Ishikawa (cell line): Measurements from ENCODE around the gene CAMK1D.

ENCODE experiments used
- CEBPB ChIP-seq: IDR thresholded peaks from 2 replicates; pipeline ENCODE4 v1.6.1; 2012
- CREB1 ChIP-seq: IDR thresholded peaks from 2 replicates; pipeline ENCODE4 v1.6.1; 2012; ENCODE audit warnings: low read depth
- EGR1 ChIP-seq: IDR thresholded peaks from 2 replicates; pipeline ENCODE4 v1.6.1; 2012
- EP300 ChIP-seq: IDR thresholded peaks from 2 replicates; pipeline ENCODE4 v1.6.1; 2012; ENCODE audit warnings: borderline replicate concordance
- MAX ChIP-seq: IDR thresholded peaks from 2 replicates; pipeline ENCODE4 v1.6.1; 2012
- NFIC ChIP-seq: IDR thresholded peaks from 2 replicates; pipeline ENCODE4 v1.6.1; 2012
- RAD21 ChIP-seq: IDR thresholded peaks from 2 replicates; pipeline ENCODE4 v1.6.1; 2012; ENCODE audit warnings: low read depth
- REST ChIP-seq: IDR thresholded peaks from 2 replicates; pipeline ENCODE4 v1.6.1; 2012; ENCODE audit warnings: low read depth, mild to moderate bottlenecking
- TAF1 ChIP-seq: IDR thresholded peaks from 2 replicates; pipeline ENCODE4 v1.6.1; 2012; ENCODE audit warnings: low read depth, mild to moderate bottlenecking
- TCF12 ChIP-seq: IDR thresholded peaks from 2 replicates; pipeline ENCODE4 v1.6.1; 2012; ENCODE audit warnings: low read depth
- TEAD4 ChIP-seq: IDR thresholded peaks from 2 replicates; pipeline ENCODE4 v1.6.1; 2012
- YY1 ChIP-seq: IDR thresholded peaks from 2 replicates; pipeline ENCODE4 v1.6.1; 2012; ENCODE audit warnings: low read depth
- ZBTB7A ChIP-seq: IDR thresholded peaks from 2 replicates; pipeline ENCODE4 v1.6.1; 2012; ENCODE audit warnings: low read depth

- TF ChIP-seq MAX (no peak), TEAD4 (no peak), REST (no peak), EP300 (no peak), TAF1 (no peak), EGR1 (no peak), CEBPB (no peak), ZBTB7A (no peak), YY1 (no peak), RAD21 (no peak), CREB1 (no peak), TCF12 (no peak), NFIC (no peak)
Measured at GRCh38 chr10:12643279-12643678, 293.9 kb downstream of the CAMK1D start.
